GM12878 (cell line): Measurements from ENCODE around the gene PROM1. TPM values are rescaled to one million over a fixed set of nuclear protein-coding genes. Genes with fewer than 3 reads are reported as not detected.

Experiments used
- ATAC-seq: fragments of 200-7000 bp; cut with Tn5 transposase; 3 replicates; pipeline ENCODE4 v1.9.1; 2020; ENCODE audit warnings: mild to moderate bottlenecking, moderate library complexity
- BruUV-seq: library from RNA; stranded (reverse); fragments of 400-500 nt; replicated peaks from 2 replicates; lab custom pipeline; 2021; lab: Mats Ljungman, UMichigan
- CTCF ChIA-PET: fragments of 300-600 bp; sonication (Branson Sonifier 250); formaldehyde crosslinking; extraction: SDS; loops from one replicate; lab custom pipeline; 2021; ENCODE audit warnings: inconsistent platforms; lab: Yijun Ruan, JAX
- POLR2A ChIA-PET: fragments of 350-600 bp; formaldehyde crosslinking; extraction: SDS; loops from one replicate; lab custom pipeline; 2021; ENCODE audit warnings: inconsistent platforms; lab: Charles Lee
- RAD21 ChIA-PET: fragments of 300-600 bp; sonication (Branson Sonifier 250); formaldehyde crosslinking; loops from one replicate; lab custom pipeline; 2023; ENCODE audit warnings: antibody characterized with exemption; ENCODE audit not compliant: unreplicated experiment; lab: Charles Lee
- SMC1A ChIA-PET: fragments of 300-600 bp; sonication (Branson Sonifier 250); formaldehyde crosslinking; loops from one replicate; lab custom pipeline; 2023; ENCODE audit not compliant: unreplicated experiment, uncharacterized antibody; lab: Charles Lee
- DNase-seq: peaks from one replicate; pipeline ENCODE4 v3.0.0-alpha.2; 2011; ENCODE audit warnings: low read depth, low spot score
- FAIRE-seq: peaks from 3 replicates; lab custom pipeline; 2011; peaks lifted over from hg19 to GRCh38; lab: Jason Lieb, UNC
- H2AFZ ChIP-seq: 2 replicates; pipeline ENCODE4 v1.6.0; 2011; ENCODE audit warnings: low read depth, low read length, control low read depth; ENCODE audit not compliant: control insufficient read depth
- H3K27ac ChIP-seq: 2 replicates; pipeline ENCODE4 v1.5.1; 2011; ENCODE audit warnings: control low read depth; ENCODE audit not compliant: control insufficient read depth, insufficient read depth
- H3K27me3 ChIP-seq, 2 experiments: replicated peaks in 1 of 2; 2 replicates each; pipeline versions ENCODE4 v1.6.0 to v1.6.1; 2011; ENCODE audit warnings: low read length in 1 of 2; ENCODE audit not compliant: control insufficient read depth in 2 of 2, insufficient read depth in 2 of 2
- H3K36me3 ChIP-seq, 2 experiments: 2 replicates each; pipeline ENCODE4 v1.5.1; 2011; ENCODE audit warnings: low read length in 1 of 2; ENCODE audit not compliant: control insufficient read depth in 2 of 2, insufficient read depth in 2 of 2
- H3K4me1 ChIP-seq: 2 replicates; pipeline ENCODE4 v1.6.1; 2011; ENCODE audit warnings: mild to moderate bottlenecking, low read length, moderate library complexity, mixed read lengths; ENCODE audit not compliant: control insufficient read depth, insufficient read depth
- H3K4me2 ChIP-seq: 2 replicates; pipeline ENCODE4 v1.6.0; 2011; ENCODE audit warnings: control low read depth; ENCODE audit not compliant: control insufficient read depth, insufficient read depth
- H3K4me3 ChIP-seq: fragments of 200-600 bp; sonication (generic); 2 replicates; pipeline ENCODE4 v1.5.1; 2016
- H3K79me2 ChIP-seq: 2 replicates; pipeline ENCODE4 v1.6.0; 2011; ENCODE audit warnings: low read length; ENCODE audit not compliant: control insufficient read depth, insufficient read depth
- H3K9ac ChIP-seq: 2 replicates; pipeline ENCODE4 v1.8.0; 2011; ENCODE audit warnings: low read length, control low read depth, mixed read lengths; ENCODE audit not compliant: control insufficient read depth, insufficient read depth
- H3K9me3 ChIP-seq: replicated peaks from 3 replicates; pipeline ENCODE4 v1.5.1; 2011; ENCODE audit warnings: mild to moderate bottlenecking, low read length; ENCODE audit not compliant: control insufficient read depth, insufficient read depth
- H4K20me1 ChIP-seq: 2 replicates; pipeline ENCODE4 v1.6.0; 2011; ENCODE audit not compliant: control insufficient read depth, insufficient read depth
- CEBPZ ChIP-seq: fragments of 150-350 bp; IDR thresholded peaks from 2 replicates; pipeline ENCODE4 v1.6.1; 2016; ENCODE audit warnings: low read depth, low read length
- CHD2 ChIP-seq: IDR thresholded peaks from 2 replicates; pipeline ENCODE4 v1.6.1; 2011; ENCODE audit warnings: low read depth, low read length, improper control_type of control experiment, borderline replicate concordance
- DPF2 ChIP-seq: fragments of 450-650 bp; IDR thresholded peaks from 2 replicates; pipeline ENCODE4 v1.6.1; 2017; ENCODE audit warnings: mild to moderate bottlenecking
- GABPA ChIP-seq: IDR thresholded peaks from 2 replicates; pipeline ENCODE4 v1.6.1; 2014; ENCODE audit warnings: antibody characterized with exemption, low read depth, mild to moderate bottlenecking, inconsistent platforms
- IRF4 ChIP-seq: IDR thresholded peaks from 2 replicates; pipeline ENCODE4 v1.6.1; 2011; ENCODE audit warnings: low read depth, low read length
- JUNB ChIP-seq: IDR thresholded peaks from 2 replicates; pipeline ENCODE4 v1.6.1; 2016; ENCODE audit warnings: antibody characterized with exemption, mild to moderate bottlenecking
- SIX5 ChIP-seq: IDR thresholded peaks from 2 replicates; pipeline ENCODE4 v1.6.1; 2011; ENCODE audit warnings: mild to moderate bottlenecking, low read depth, low read length, moderate library complexity; ENCODE audit not compliant: severe bottlenecking
- SUPT20H ChIP-seq: IDR thresholded peaks from 2 replicates; pipeline ENCODE4 v1.6.1; 2011; ENCODE audit warnings: low read depth, mild to moderate bottlenecking, low read length, moderate library complexity, borderline replicate concordance; ENCODE audit not compliant: control insufficient read depth
- USF2 ChIP-seq: IDR thresholded peaks from 2 replicates; pipeline ENCODE4 v1.6.1; 2011; ENCODE audit warnings: low read depth, low read length, improper control_type of control experiment, borderline replicate concordance
- ZNF274 ChIP-seq: IDR thresholded peaks from one replicate; pipeline ENCODE4 v1.8.0; 2011; ENCODE audit not compliant: insufficient read length, insufficient read depth
- WGBS: methylation state at CpG from one replicate; pipeline ENCODE4 v1.1.6; 2016; ENCODE audit warnings: low lambda C conversion rate; ENCODE audit not compliant: insufficient replicate concordance, insufficient coverage; ENCODE audit errors: missing lambda C conversion rate; 5-methylcytosine and 5-hydroxymethylcytosine counted together
- in situ Hi-C: fragments of 300-500 bp; cut with MboI; formaldehyde crosslinking; loops from 9 replicates; pipeline ENCODE4 v1.14.3; 2018; ENCODE audit warnings: mixed read lengths
- intact Hi-C: fragments of 100-400 bp; cut with micrococcal nuclease; formaldehyde crosslinking; loops from one replicate; pipeline ENCODE4 v1.14.2; 2022; ENCODE audit not compliant: unreplicated experiment
- polyA plus RNA-seq, 11 experiments: library from polyadenylated mRNA; depleted of rRNA in 4 of 11; unstranded in 6 of 11; stranded (reverse) in 5 of 11; fragments of >200 nt; fragmentation: Nextera tagmentation in 4 of 11; fragmentation: Illumina TruSeq in 1 of 11; extraction: Ambion mirVana in 4 of 11; extraction: Trizol in 1 of 11; gene quantifications; 1 replicate in 1 of 11; 2 replicates in 10 of 11; pipeline versions ENCODE4 v1.2.1 to v1.2.3, GENCODE V29; 2011 to 2016; ENCODE audit warnings: inconsistent platforms in 2 of 11, missing spikeins in 2 of 11, low read depth in 1 of 11
- total RNA-seq, 4 experiments: library from RNA; depleted of rRNA in 3 of 4; stranded (reverse); fragments of >200 nt in 3 of 4; fragmentation: Illumina TruSeq in 1 of 4; extraction: Trizol in 1 of 4; gene quantifications; 2 replicates each; pipeline versions ENCODE4 v1.2.1 to v1.2.3, GENCODE V29; 2013 to 2021

Gene PROM1
- total and polyA plus RNA-seq, 10 of the 15 experiments (the other 5 are each of a cell fraction or from before 2014, with no cell fraction given): 0.08 to 0.31 (median 0.18) TPM; not detected in 7

GRCh38 chr4:16051980-16052379 lies 31.8 kb downstream of the PROM1 start:
- H4K20me1 ChIP-seq: no peaks in the 10 kb centered on the region
- no peak overlapping the region for H3K4me3 ChIP-seq
- no peak overlapping the region for H3K9ac ChIP-seq
- H3K79me2 ChIP-seq: no peaks in the 10 kb centered on the region
- H3K4me1 ChIP-seq: no peaks in the 10 kb centered on the region
- H2AFZ ChIP-seq: no peak overlapping the region
- no peak overlapping the region for H3K27ac ChIP-seq
- BruUV-seq: no TSS peak
- ChIA-PET POLR2A (no interaction called here), CTCF (interaction anchor here (0.8 kb wide), 1 partner anchor 147 kb away, joined by 3 read pairs; no protein-coding TSS in a partner anchor), RAD21 (no interaction called here), SMC1A (no interaction called here)
- WGBS: 30% methylated on average over 5 of the region's 5 CpGs
- in situ Hi-C loops (no loop called here), intact Hi-C loops (no loop called here)
- FAIRE-seq (no peak), DNase-seq (no peak), ATAC-seq (no peak)
- no peak overlapping the region for H3K4me2 ChIP-seq
- no peak for TF ChIP-seq CHD2
- no peak for TF ChIP-seq SUPT20H
- no peak for TF ChIP-seq GABPA
- TF ChIP-seq IRF4: no peak
- TF ChIP-seq ZNF274: no peak
- no peak for TF ChIP-seq JUNB
- TF ChIP-seq CEBPZ: no peak
- no peak for TF ChIP-seq USF2
- no peak for TF ChIP-seq DPF2
- no peak for TF ChIP-seq SIX5
- no peaks in the 10 kb centered on the region for H3K36me3 ChIP-seq
- H3K27me3 ChIP-seq: no peaks in the 10 kb centered on the region; a peak in 3 of 4 replicates
- no peaks in the 10 kb centered on the region for H3K9me3 ChIP-seq
